PC-9 (cell line): ENCODE measurements around the gene ZNF710. TPM values are rescaled to one million over a fixed set of nuclear protein-coding genes. Genes with fewer than 3 reads are reported as not detected.

Experiments
- BruUV-seq: library from RNA; stranded (reverse); fragments of 400-500 nt; replicated peaks from 2 replicates; lab custom pipeline; 2021; lab: Mats Ljungman, UMichigan
- CTCF ChIA-PET: fragments of 300-600 bp; sonication (Branson Sonifier 250); formaldehyde crosslinking; loops from one replicate; lab custom pipeline; 2022; ENCODE audit warnings: antibody characterized with exemption; lab: Charles Lee
- POLR2A ChIA-PET: fragments of 300-600 bp; sonication (Branson Sonifier 250); formaldehyde crosslinking; loops from one replicate; lab custom pipeline; 2022; ENCODE audit warnings: antibody characterized with exemption; ENCODE audit not compliant: unreplicated experiment; lab: Charles Lee
- DNase-seq, 2 experiments: peaks; one replicate each; pipeline versions ENCODE4 v3.0.0 to v3.0.0-alpha.2; 2015 to 2022; ENCODE audit warnings: mixed read lengths in 1 of 2
- H2AFZ ChIP-seq: fragments of 200-600 bp; sonication (generic); 2 replicates; pipeline ENCODE4 v1.8.1; 2017; ENCODE audit warnings: antibody characterized with exemption
- H3F3A ChIP-seq: fragments of 200-600 bp; sonication (generic); 2 replicates; pipeline ENCODE4 v1.8.1; 2017; ENCODE audit warnings: antibody characterized with exemption, mild to moderate bottlenecking, low read depth; ENCODE audit not compliant: insufficient read depth
- H3K27ac ChIP-seq: fragments of 200-600 bp; sonication (generic); 2 replicates; pipeline ENCODE4 v1.6.1; 2016; ENCODE audit warnings: mixed run types
- H3K27me3 ChIP-seq: fragments of 200-600 bp; sonication (generic); 2 replicates; pipeline ENCODE4 v1.6.1; 2016; ENCODE audit warnings: low read depth, mixed run types; ENCODE audit not compliant: insufficient read depth
- H3K36me3 ChIP-seq: fragments of 200-600 bp; sonication (generic); 2 replicates; pipeline ENCODE4 v1.6.1; 2016; ENCODE audit warnings: low read depth, mixed run types
- H3K4me1 ChIP-seq: fragments of 200-600 bp; sonication (generic); replicated peaks from 2 replicates; pipeline ENCODE4 v1.6.1; 2016; ENCODE audit warnings: mixed run types; ENCODE audit not compliant: insufficient read depth
- H3K4me2 ChIP-seq: fragments of 200-600 bp; sonication (generic); 2 replicates; pipeline ENCODE4 v1.6.1; 2017; ENCODE audit warnings: mixed run types
- H3K4me3 ChIP-seq: fragments of 200-600 bp; sonication (generic); 2 replicates; pipeline ENCODE4 v1.6.1; 2016; ENCODE audit warnings: mixed run types
- H3K79me2 ChIP-seq: fragments of 200-600 bp; sonication (generic); 2 replicates; pipeline ENCODE4 v1.6.1; 2017; ENCODE audit warnings: low read depth, mixed run types
- H3K9me2 ChIP-seq: fragments of 200-600 bp; sonication (generic); 2 replicates; pipeline ENCODE4 v1.8.1; 2017; ENCODE audit warnings: mild to moderate bottlenecking; ENCODE audit not compliant: insufficient read depth
- H3K9me3 ChIP-seq: fragments of 200-600 bp; sonication (generic); 2 replicates; pipeline ENCODE4 v1.8.1; 2016; ENCODE audit warnings: low read depth; ENCODE audit not compliant: insufficient read depth
- H4K20me1 ChIP-seq: fragments of 200-600 bp; sonication (generic); 2 replicates; pipeline ENCODE4 v1.8.1; 2017; ENCODE audit not compliant: insufficient read depth
- EZH2 ChIP-seq: fragments of 200-600 bp; sonication (generic); IDR thresholded peaks from 2 replicates; pipeline ENCODE4 v1.8.0; 2017; ENCODE audit warnings: antibody characterized with exemption, low read depth
- intact Hi-C: fragments of 100-400 bp; cut with micrococcal nuclease; formaldehyde crosslinking; loops from one replicate; pipeline ENCODE4 v1.10.0; 2022; ENCODE audit not compliant: unreplicated experiment
- total RNA-seq: library from RNA; stranded (reverse); gene quantifications from 2 replicates; pipeline ENCODE4 v1.2.3, GENCODE V29; 2021
- TF ChIP-seq, protein P1 (sequence below): fragments of 200-600 bp; sonication (generic); conservative IDR thresholded peaks from 2 replicates; pipeline ENCODE4 v1.6.1; 2017; ENCODE audit warnings: mixed run types, antibody characterized with exemption, mild to moderate bottlenecking, moderate library complexity

The ZNF710 gene
- total RNA-seq, 1 experiment from 2014 or later = 23.4 TPM

DNA sequence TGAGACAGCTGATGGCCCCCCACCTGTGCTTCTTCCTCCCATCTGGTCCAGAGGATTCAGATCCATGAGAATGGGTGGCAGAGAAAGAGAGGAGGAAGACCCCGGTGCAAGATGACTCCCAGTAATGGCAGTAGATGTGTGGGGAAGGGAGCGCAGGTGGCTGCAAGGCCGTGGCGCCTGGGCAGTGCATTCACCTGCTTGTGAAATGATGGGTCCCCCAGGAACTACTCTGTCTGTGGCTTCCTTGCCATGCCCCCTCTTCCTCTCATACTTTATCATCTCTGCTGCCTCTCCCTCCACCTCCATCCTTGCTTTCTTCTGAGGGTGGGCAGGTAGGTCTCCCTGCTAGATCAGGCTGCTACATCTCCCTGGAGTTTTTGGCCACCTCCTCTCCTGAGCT, 23.3 kb downstream of the ZNF710 start:
- CTCF ChIA-PET = no interaction called here
- POLR2A ChIA-PET = no interaction called here

DNA sequence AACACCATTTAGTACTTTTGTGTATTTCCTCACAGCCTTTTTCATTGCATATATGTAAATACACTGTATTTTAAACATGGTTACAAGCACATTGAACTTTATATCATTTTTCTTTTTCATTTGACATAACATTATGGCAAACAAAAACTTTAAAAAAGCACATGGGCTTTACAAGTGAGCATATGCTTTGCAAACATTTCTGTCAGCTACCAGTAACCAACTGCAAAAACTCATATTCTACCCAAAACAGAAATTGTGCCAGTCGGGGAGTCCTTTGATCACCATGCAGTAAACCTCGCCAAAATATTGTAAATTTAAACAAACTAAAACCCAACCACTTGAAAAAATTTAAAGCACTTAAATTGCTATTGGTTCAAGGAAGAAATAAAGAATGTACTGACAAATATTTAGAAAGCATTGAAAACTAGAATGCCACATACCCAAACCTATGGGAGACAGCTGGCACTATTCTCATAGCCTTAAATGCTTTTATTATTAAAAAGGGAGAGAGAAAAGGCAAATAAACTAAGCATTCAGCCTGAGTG, 24.4 kb downstream of the ZNF710 start:
- Histone ChIP-seq H2AFZ (no peak overlapping the region), H3K27me3 (no peaks in the 10 kb centered on the region), H3K79me2 (peaks cover 8% of the 10 kb centered on the region; the same call in 1 of the 2 replicates), H3K36me3 (no peaks in the 10 kb centered on the region), H3F3A (no peaks in the 10 kb centered on the region), H4K20me1 (no peaks in the 10 kb centered on the region; the same call in 1 of the 2 replicates), H3K9me2 (no peaks in the 10 kb centered on the region), H3K4me3 (no peak overlapping the region), H3K4me1 (no peaks in the 10 kb centered on the region), H3K27ac (no peak overlapping the region), H3K4me2 (no peak overlapping the region), H3K9me3 (no peaks in the 10 kb centered on the region)
- POLR2A ChIA-PET = no interaction called here
- no peak for TF ChIP-seq EZH2
- TF ChIP-seq, protein P1, sequence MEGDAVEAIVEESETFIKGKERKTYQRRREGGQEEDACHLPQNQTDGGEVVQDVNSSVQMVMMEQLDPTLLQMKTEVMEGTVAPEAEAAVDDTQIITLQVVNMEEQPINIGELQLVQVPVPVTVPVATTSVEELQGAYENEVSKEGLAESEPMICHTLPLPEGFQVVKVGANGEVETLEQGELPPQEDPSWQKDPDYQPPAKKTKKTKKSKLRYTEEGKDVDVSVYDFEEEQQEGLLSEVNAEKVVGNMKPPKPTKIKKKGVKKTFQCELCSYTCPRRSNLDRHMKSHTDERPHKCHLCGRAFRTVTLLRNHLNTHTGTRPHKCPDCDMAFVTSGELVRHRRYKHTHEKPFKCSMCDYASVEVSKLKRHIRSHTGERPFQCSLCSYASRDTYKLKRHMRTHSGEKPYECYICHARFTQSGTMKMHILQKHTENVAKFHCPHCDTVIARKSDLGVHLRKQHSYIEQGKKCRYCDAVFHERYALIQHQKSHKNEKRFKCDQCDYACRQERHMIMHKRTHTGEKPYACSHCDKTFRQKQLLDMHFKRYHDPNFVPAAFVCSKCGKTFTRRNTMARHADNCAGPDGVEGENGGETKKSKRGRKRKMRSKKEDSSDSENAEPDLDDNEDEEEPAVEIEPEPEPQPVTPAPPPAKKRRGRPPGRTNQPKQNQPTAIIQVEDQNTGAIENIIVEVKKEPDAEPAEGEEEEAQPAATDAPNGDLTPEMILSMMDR = no peak
- CTCF ChIA-PET = interaction anchor here (0.6 to 0.7 kb wide), 2 partner anchors 122 to 159 kb away, joined by 6 to 8 read pairs; no protein-coding TSS in a partner anchor
- no TSS peak for BruUV-seq
- intact Hi-C loops = no loop called here
- DNase-seq = no peak

More for the DNA sequence above, 23.3 kb downstream of the ZNF710 start:
- H3K9me2 ChIP-seq = no peaks in the 10 kb centered on the region
- no peaks in the 10 kb centered on the region for H3K27me3 ChIP-seq
- H3K9me3 ChIP-seq = no peaks in the 10 kb centered on the region
- no peaks in the 10 kb centered on the region for H3K36me3 ChIP-seq
- H4K20me1 ChIP-seq = no peaks in the 10 kb centered on the region; the same call in 1 of the 2 replicates
- no peak overlapping the region for H3K4me2 ChIP-seq
- H3K4me1 ChIP-seq = no peaks in the 10 kb centered on the region
- no peak overlapping the region for H3K4me3 ChIP-seq
- BruUV-seq = no TSS peak
- intact Hi-C loops = no loop called here
- H3F3A ChIP-seq = no peaks in the 10 kb centered on the region
- no peak overlapping the region for H2AFZ ChIP-seq
- DNase-seq = no peak
- H3K27ac ChIP-seq = no peak overlapping the region
- no peak for TF ChIP-seq EZH2
- TF ChIP-seq, protein P1 = no peak
- H3K79me2 ChIP-seq = peaks cover 17% of the 10 kb centered on the region

DNA sequence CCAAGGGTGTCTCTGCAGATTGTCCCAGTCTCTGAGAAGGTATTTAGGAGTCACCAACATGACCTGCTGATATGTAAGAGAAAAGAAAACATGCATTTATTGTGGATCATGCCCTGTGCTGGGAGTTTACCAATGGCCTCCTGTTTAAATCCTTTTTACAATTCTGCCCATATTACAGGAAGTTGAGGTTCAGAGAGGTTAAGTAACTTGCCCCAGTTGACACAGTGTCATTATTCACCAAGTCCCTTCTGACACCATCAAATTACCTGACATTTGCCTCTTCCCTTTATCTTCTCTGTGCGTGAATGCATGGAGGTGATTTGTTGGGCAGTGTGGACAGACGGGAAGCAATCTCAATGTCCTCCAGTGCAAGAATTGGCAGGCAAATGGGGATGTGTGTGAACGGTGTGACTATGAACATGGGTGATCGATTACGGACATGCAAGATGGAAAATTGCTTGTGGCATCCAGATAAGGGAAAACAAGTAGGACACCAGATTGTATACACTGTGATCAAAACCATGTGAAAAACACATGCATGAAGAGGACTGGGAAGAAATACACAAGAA, 27.3 kb downstream of the ZNF710 start:
- Histone ChIP-seq H3K9me2 (no peaks in the 10 kb centered on the region), H2AFZ (no peak overlapping the region), H3K79me2 (peaks cover 24% of the 10 kb centered on the region), H3K27me3 (no peaks in the 10 kb centered on the region), H3F3A (peaks cover 8% of the 10 kb centered on the region; the same call in 1 of the 2 replicates), H3K36me3 (no peaks in the 10 kb centered on the region), H3K4me3 (no peak overlapping the region), H3K27ac (no peak overlapping the region), H4K20me1 (no peaks in the 10 kb centered on the region), H3K4me2 (no peak overlapping the region), H3K4me1 (peaks cover 8% of the 10 kb centered on the region), H3K9me3 (no peaks in the 10 kb centered on the region)
- no TSS peak for BruUV-seq
- intact Hi-C loops = no loop called here
- no peak for DNase-seq
- POLR2A ChIA-PET = no interaction called here
- CTCF ChIA-PET = no interaction called here
- no peak for TF ChIP-seq EZH2
